Common myeloid progenitor, CD34-positive (primary cell): ENCODE measurements around the gene MASTL.

Source experiments
- CTCF ChIA-PET: fragments of 350-600 bp; sonication (Branson Sonifier 250); formaldehyde crosslinking; loops from one replicate; lab custom pipeline; 2021; ENCODE audit warnings: antibody characterized with exemption; lab: Charles Lee
- POLR2A ChIA-PET: fragments of 350-600 bp; sonication (Branson Sonifier 250); formaldehyde crosslinking; loops from one replicate; lab custom pipeline; 2021; ENCODE audit warnings: antibody characterized with exemption; lab: Charles Lee
- DNase-seq, 3 donors: peaks; one replicate each; pipeline versions ENCODE4 v3.0.0 to v3.0.0-alpha.2; 2013
- H3K27ac ChIP-seq, 2 experiments: 1 replicate in 1 of 2; 2 replicates in 1 of 2; pipeline ENCODE4 v1.7.0; 2013; ENCODE audit warnings: inconsistent platforms in 2 of 2, low read length in 2 of 2, mild to moderate bottlenecking in 2 of 2, low read depth in 1 of 2, moderate library complexity in 1 of 2; ENCODE audit not compliant: severe bottlenecking in 2 of 2, insufficient read depth in 1 of 2, poor library complexity in 1 of 2
- H3K27me3 ChIP-seq, 5 experiments: replicated peaks in 2 of 5; 1 replicate in 3 of 5; 2 replicates in 2 of 5; pipeline versions ENCODE4 v1.6.1 to v1.7.0; 2013; ENCODE audit warnings: low read length in 4 of 5, mild to moderate bottlenecking in 2 of 5, moderate library complexity in 2 of 5, inconsistent platforms in 1 of 5; ENCODE audit not compliant: insufficient read depth in 5 of 5, control insufficient read depth in 4 of 5
- H3K36me3 ChIP-seq, 4 experiments: 1 replicate in 2 of 4; 2 replicates in 2 of 4; pipeline versions ENCODE4 v1.6.1 to v1.7.0; 2013; ENCODE audit warnings: low read length in 3 of 4, control low read depth in 1 of 4, mild to moderate bottlenecking in 1 of 4; ENCODE audit not compliant: control insufficient read depth in 4 of 4, insufficient read depth in 4 of 4
- H3K4me1 ChIP-seq, 4 experiments: 1 replicate in 3 of 4; 2 replicates in 1 of 4; pipeline versions ENCODE4 v1.6.1 to v1.7.1; 2013; ENCODE audit warnings: low read length in 3 of 4, mild to moderate bottlenecking in 3 of 4, control low read depth in 1 of 4, inconsistent platforms in 1 of 4, moderate library complexity in 1 of 4; ENCODE audit not compliant: control insufficient read depth in 4 of 4, insufficient read depth in 4 of 4; ENCODE audit errors: control extremely low read depth in 1 of 4
- H3K4me3 ChIP-seq, 7 experiments: 1 replicate in 4 of 7; 2 replicates in 3 of 7; pipeline versions ENCODE4 v1.5.1 to v1.7.0; 2013; ENCODE audit warnings: mild to moderate bottlenecking in 7 of 7, low read length in 6 of 7, moderate library complexity in 6 of 7, inconsistent platforms in 2 of 7, low read depth in 2 of 7, control low read depth in 1 of 7; ENCODE audit not compliant: insufficient read depth in 4 of 7, control insufficient read depth in 1 of 7; ENCODE audit errors: extremely low read depth in 1 of 7
- H3K9me3 ChIP-seq, 5 experiments: 1 replicate in 4 of 5; 2 replicates in 1 of 5; pipeline versions ENCODE4 v1.6.1 to v1.7.1; 2013; ENCODE audit warnings: low read length in 4 of 5, mild to moderate bottlenecking in 2 of 5, inconsistent platforms in 1 of 5, low read depth in 1 of 5, moderate library complexity in 1 of 5; ENCODE audit not compliant: control insufficient read depth in 4 of 5, insufficient read depth in 2 of 5; ENCODE audit errors: control extremely low read depth in 1 of 5
- WGBS: methylation state at CpG from one replicate; pipeline ENCODE4 v1.1.5; 2013; ENCODE audit not compliant: insufficient coverage; 5-methylcytosine and 5-hydroxymethylcytosine counted together

MASTL gene

GRCh38 chr10:27207350-27207749 lies 52.2 kb downstream of the MASTL start:
- Histone ChIP-seq H3K27me3 (no peaks in the 10 kb centered on the region), H3K4me3 (no peak overlapping the region), H3K4me1 (no peaks in the 10 kb centered on the region), H3K36me3 (peaks cover 18 to 88% (median 34%) of the 10 kb centered on the region in 4 experiments), H3K9me3 (no peaks in the 10 kb centered on the region), H3K27ac (no peak overlapping the region)
- WGBS, result no CpG with 5 or more reads among the region's 2 CpGs
- no peak for DNase-seq
- ChIA-PET CTCF (interaction anchor here (1.3 kb wide), 1 partner anchor 17 kb away, joined by 3 read pairs; no protein-coding TSS in a partner anchor), POLR2A (no interaction called here)

- DNase-seq, result peak; percentile 55 to 69 (median 65)
- 100% methylated on average over 1 of the region's 5 CpGs for WGBS
- Histone ChIP-seq H3K4me3 (no peak overlapping the region), H3K36me3 (peaks cover 7 to 46% (median 27%) of the 10 kb centered on the region in 4 experiments), H3K27me3 (no peaks in the 10 kb centered on the region), H3K4me1 (no peaks in the 10 kb centered on the region), H3K27ac (no peak overlapping the region), H3K9me3 (no peaks in the 10 kb centered on the region)
- POLR2A ChIA-PET, result interaction anchor here (1.5 kb wide), 1 partner anchor 19 kb away, joined by 3 read pairs; no protein-coding TSS in a partner anchor
- CTCF ChIA-PET, result interaction anchor here (0.7 to 2.5 kb wide), 13 partner anchors 12 to 449 kb away, joined by 3 to 18 read pairs (median 6); no protein-coding TSS in a partner anchor
These were observed 68.8 kb downstream of the MASTL start for GRCh38 chr10:27223964-27224363.

GRCh38 chr10:27225011-27225590 lies 69.9 kb downstream of the MASTL start:
- no peak for DNase-seq
- Histone ChIP-seq H3K27ac (no peak overlapping the region), H3K27me3 (no peaks in the 10 kb centered on the region), H3K4me3 (no peak overlapping the region), H3K36me3 (peaks cover 12 to 35% (median 25%) of the 10 kb centered on the region in 4 experiments), H3K9me3 (no peaks in the 10 kb centered on the region), H3K4me1 (no peaks in the 10 kb centered on the region)
- CTCF ChIA-PET, result interaction anchor here (1.4 to 2.5 kb wide), 4 partner anchors 11 to 138 kb away, joined by 7 to 18 read pairs (median 10); no protein-coding TSS in a partner anchor
- POLR2A ChIA-PET, result interaction anchor here (1.5 kb wide), 1 partner anchor 17 kb away, joined by 3 read pairs; no protein-coding TSS in a partner anchor
- WGBS, result 100% methylated on average over 3 of the region's 8 CpGs

- WGBS, result 100% methylated on average over 2 of the region's 3 CpGs
- POLR2A ChIA-PET, result no interaction called here
- Histone ChIP-seq H3K4me1 (no peaks in the 10 kb centered on the region), H3K27me3 (no peaks in the 10 kb centered on the region), H3K27ac (no peak overlapping the region), H3K36me3 (peaks cover 8 to 33% (median 24%) of the 10 kb centered on the region in 4 experiments), H3K4me3 (no peak overlapping the region), H3K9me3 (no peaks in the 10 kb centered on the region)
- DNase-seq, result no peak
- CTCF ChIA-PET, result interaction anchor here (2.5 kb wide), 1 partner anchor 10 kb away, joined by 18 read pairs; no protein-coding TSS in a partner anchor
These were observed 70.6 kb downstream of the MASTL start for GRCh38 chr10:27225642-27226257.

- ChIA-PET CTCF (interaction anchor here (0.6 to 1.8 kb wide), 4 partner anchors 8 to 130 kb away, joined by 3 to 5 read pairs (median 4); no protein-coding TSS in a partner anchor), POLR2A (no interaction called here)
- Histone ChIP-seq H3K4me3 (no peak overlapping the region), H3K27ac (no peak overlapping the region), H3K36me3 (peaks cover 6 to 25% (median 16%) of the 10 kb centered on the region in 4 experiments), H3K9me3 (no peaks in the 10 kb centered on the region), H3K27me3 (no peaks in the 10 kb centered on the region), H3K4me1 (no peaks in the 10 kb centered on the region)
- WGBS, result no CpG with 5 or more reads among the region's 1 CpG
- no peak for DNase-seq
These were observed 74.9 kb downstream of the MASTL start for GRCh38 chr10:27230022-27230421.

DNA sequence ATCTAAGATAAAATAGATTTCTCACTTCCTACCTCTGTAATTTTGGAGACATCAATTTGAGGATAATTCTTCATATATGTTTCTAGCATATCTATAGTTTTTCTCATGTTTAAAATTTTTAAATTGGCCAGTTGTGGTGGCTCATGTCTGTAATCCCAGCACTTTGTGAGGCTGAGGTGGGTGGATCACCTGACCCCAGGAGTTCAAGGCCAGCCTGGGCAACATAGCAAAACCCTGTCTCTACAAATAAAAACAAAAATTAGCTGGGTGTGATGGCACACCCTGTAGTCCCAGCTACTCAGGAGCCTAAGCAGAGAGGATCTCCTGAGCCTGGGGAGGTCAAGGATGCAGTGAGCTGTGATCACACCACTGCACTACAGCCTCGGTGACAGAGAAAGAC lies 80.6 kb downstream of the MASTL start:
- Histone ChIP-seq H3K4me1 (peaks cover 0 to 12% (median 8%) of the 10 kb centered on the region in 4 experiments), H3K36me3 (peaks cover 2 to 13% (median 6%) of the 10 kb centered on the region in 4 experiments), H3K27me3 (no peaks in the 10 kb centered on the region), H3K9me3 (no peaks in the 10 kb centered on the region), H3K4me3 (no peak overlapping the region), H3K27ac (no peak overlapping the region)
- DNase-seq, result no peak
- CTCF ChIA-PET, result interaction anchor here (0.8 to 3.6 kb wide), 3 partner anchors 11 to 93 kb away, joined by 4 to 18 read pairs (median 9); no protein-coding TSS in a partner anchor
- POLR2A ChIA-PET, result interaction anchor here (0.6 kb wide), 1 partner anchor 94 kb away, joined by 6 read pairs; no protein-coding TSS in a partner anchor
- WGBS, result no CpG with 5 or more reads among the region's 1 CpG
